GM10266 (cell line): ENCODE results near the gene CDYL.

Source experiments
- DNase-seq: peaks from one replicate; pipeline ENCODE4 v3.0.0; 2012; ENCODE audit errors: extremely low spot score
- TF ChIP-seq, protein P1 (sequence below): IDR thresholded peaks from 2 replicates; pipeline ENCODE4 v1.5.1; 2012; ENCODE audit warnings: mild to moderate bottlenecking, low read depth; ENCODE audit not compliant: control insufficient read depth, insufficient read depth; ENCODE audit errors: missing control alignments

Gene CDYL

DNA sequence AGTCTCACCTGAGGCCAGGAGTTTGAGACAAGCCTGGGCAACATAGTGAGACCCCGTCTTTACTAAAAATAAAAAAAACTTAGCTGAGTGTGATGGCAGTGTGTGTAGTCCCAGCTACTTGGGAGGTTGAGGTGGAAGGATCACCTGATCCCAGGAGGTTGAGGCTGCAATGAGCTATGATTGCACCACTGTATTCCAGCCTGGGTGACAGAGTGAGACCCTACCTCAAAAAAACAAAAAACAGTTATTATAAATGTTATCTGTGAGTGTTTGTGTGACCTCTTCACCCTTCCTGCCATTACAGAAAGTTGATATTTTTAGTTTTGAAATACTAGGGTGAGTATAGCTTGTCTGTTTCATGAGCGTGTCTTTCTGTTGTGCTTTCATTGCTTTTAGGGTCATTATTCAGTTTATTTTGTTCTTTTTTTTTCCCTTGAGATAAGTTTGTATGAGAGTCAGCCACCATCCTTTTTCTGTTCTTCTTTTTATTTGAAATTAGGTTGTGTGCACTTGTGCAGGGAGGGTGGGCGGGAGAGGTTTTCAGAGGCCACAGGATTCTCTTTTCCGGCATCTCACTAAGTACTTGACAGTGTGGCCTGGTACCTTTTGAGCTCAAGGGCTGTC lies 26.2 kb downstream of the CDYL start:
- TF ChIP-seq, protein P1, sequence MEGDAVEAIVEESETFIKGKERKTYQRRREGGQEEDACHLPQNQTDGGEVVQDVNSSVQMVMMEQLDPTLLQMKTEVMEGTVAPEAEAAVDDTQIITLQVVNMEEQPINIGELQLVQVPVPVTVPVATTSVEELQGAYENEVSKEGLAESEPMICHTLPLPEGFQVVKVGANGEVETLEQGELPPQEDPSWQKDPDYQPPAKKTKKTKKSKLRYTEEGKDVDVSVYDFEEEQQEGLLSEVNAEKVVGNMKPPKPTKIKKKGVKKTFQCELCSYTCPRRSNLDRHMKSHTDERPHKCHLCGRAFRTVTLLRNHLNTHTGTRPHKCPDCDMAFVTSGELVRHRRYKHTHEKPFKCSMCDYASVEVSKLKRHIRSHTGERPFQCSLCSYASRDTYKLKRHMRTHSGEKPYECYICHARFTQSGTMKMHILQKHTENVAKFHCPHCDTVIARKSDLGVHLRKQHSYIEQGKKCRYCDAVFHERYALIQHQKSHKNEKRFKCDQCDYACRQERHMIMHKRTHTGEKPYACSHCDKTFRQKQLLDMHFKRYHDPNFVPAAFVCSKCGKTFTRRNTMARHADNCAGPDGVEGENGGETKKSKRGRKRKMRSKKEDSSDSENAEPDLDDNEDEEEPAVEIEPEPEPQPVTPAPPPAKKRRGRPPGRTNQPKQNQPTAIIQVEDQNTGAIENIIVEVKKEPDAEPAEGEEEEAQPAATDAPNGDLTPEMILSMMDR = no peak
- DNase-seq = peak; percentile 61

DNA sequence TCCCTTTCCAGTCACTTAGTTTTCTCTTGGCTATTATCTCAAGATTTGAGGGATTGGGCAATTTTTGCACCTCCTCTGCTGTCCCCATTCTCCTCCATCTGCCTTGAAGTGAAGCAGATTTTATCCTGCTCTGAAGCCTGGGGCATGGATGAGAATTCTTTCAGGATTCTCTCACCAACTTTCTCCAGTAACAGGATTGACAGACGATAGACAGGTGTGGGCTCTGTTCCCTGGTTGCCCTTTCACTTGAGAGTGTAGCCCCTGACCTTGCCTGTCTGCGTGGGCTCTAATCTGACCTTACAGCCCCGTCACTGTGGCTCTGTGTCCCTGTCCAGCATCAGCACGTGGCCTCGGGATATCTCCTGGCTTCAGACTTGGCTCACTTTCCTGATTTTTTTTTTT lies 27.1 kb downstream of the CDYL start:
- DNase-seq = no peak
- TF ChIP-seq, protein P1 = no peak

DNA sequence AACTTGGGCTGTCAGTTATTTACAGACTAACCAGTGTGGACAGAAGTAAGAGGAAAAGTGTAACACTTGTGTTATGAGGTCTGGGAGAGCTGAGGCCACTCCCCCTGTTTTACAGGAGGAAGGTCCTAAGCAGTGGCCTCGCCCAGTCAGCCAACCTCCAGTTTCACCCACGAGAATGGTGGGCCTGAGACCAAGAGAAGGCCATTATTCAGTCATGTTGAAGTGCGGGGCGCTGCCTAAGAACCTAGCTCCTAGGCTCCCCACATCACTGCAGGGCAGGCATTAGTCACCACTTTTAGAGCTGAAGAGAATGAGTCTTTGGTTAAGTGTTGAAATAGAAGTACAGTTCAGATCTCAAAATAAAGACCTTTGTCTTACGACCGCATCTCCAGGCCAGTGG lies 27.9 kb downstream of the CDYL start:
- DNase-seq = no peak
- TF ChIP-seq, protein P1 = no peak

DNA sequence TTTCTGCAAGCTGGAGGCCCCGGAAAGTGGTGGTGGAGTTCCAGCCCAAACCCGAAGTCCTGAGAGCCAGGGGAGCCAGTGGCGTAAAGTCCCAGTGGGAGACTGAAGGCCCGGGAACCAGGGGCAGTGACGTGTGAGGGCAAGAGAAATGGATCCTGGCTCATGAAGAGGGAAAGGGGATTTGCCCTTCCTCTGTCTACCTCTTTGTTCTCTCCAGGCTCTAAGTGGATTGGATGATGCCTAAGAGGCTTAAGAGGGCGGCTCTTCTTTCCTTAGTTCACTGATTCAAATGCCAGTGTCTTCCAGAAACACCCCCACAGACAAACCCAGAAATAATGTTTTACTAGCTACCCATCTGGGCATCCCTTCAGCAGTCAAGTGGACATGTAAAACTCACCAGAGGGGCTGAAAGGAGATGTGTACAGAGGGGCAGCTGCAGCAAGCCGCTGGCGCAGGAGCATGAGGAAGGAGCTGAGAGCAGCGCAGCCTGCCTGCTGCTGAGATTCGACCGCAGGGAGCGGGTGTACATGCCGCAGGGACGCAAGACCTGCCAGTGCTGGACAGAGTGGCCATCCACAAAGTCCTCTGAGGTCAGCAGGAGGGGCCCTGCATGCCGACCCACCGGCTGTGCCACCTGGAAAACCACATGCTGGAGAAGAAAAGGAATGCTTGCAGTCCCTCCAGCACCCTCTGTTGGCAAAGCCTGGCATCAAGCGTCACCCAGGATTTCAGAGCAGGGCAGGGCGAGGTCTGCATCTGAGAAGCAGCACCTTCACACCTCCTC lies 29.5 kb downstream of the CDYL start:
- DNase-seq = no peak
- TF ChIP-seq, protein P1 = peak; percentile 50

DNA sequence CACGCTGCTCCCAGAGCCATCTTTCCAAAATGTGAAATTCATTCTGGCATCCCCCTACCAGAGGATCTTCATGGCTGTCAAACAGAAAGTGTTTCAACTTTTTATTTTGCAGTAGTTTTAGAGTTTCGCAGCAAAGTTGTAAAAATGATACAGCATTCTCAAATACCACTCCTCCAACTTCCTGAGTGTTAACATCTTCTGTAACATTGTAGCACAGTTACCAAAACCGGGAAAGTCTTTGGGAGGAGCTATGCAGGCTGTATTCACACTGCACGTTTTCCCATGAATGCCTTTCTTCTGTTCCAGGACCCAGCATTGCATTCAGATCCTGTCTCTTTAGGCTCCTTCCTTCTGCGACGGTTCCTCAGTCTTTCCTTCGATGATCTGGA lies 30.1 kb downstream of the CDYL start:
- DNase-seq = no peak
- TF ChIP-seq, protein P1 = no peak

DNA sequence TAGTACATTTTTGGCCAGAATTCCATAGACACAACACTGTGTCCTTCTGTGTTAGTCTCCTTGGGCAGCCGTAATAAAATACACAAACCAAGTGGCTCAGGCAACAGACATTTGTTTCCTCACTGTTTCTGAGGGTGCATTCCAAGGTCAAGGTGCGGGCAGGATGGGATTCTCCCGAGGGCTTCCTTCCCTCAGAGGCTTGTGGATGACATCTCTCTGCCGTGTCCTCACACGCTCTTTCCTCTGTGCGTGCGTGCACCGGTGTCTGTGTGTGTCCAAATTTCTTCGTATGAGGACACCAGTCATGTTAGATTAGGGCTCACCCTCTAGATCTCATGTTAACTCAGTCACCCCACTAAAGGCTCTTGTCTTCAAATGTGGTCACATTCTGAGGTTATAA lies 30.6 kb downstream of the CDYL start:
- no peak for DNase-seq
- TF ChIP-seq, protein P1 = no peak

DNA sequence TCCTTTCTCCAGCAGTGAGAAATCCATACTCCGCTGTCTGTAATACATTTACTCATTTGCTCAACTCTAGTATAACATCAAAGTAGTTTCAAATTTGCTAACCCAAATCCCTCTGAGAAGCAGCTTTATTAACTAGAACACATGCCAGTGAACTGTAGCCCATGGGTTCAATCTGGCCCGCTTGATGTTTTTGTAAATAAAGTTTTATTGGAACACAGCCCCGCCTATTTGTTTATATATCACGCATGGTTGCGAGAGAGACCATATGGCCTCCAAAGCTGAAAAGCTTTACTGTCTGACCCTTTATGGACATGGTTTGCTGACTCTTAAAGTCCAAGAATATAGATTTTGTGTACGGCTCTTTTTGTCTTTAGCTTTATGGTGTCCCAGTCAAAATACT lies 32.2 kb downstream of the CDYL start:
- TF ChIP-seq, protein P1 = no peak
- DNase-seq = no peak
